H1 (cell line): Measurements from ENCODE around the gene GGCX. TPM values are rescaled to one million over a fixed set of nuclear protein-coding genes. Genes with fewer than 3 reads are reported as not detected.

Experiments used
- CTCF ChIA-PET: fragments of 300-600 bp; sonication (Branson Sonifier 250); formaldehyde crosslinking; loops from one replicate; lab custom pipeline; 2021; ENCODE audit not compliant: partially characterized antibody; lab: Charles Lee
- POLR2A ChIA-PET: fragments of 300-600 bp; sonication (Branson Sonifier 250); formaldehyde crosslinking; loops from one replicate; lab custom pipeline; 2021; ENCODE audit warnings: inconsistent platforms; ENCODE audit not compliant: partially characterized antibody; lab: Charles Lee
- DNase-seq, 2 experiments: peaks; one replicate each; pipeline versions ENCODE4 v3.0.0 to v3.0.0-alpha.2; 2010 to 2022; ENCODE audit warnings: low spot score in 2 of 2, low read depth in 1 of 2, mixed read lengths in 1 of 2
- FAIRE-seq: peaks from 2 replicates; lab custom pipeline; 2011; peaks lifted over from hg19 to GRCh38; lab: Jason Lieb, UNC
- H2AFZ ChIP-seq: 2 replicates; pipeline ENCODE4 v1.8.1; 2012; ENCODE audit warnings: low read length, inconsistent platforms
- H2AK5ac ChIP-seq: 2 replicates; pipeline ENCODE4 v1.6.1; 2013; ENCODE audit warnings: low read depth, low read length
- H2BK120ac ChIP-seq: replicated peaks from 2 replicates; pipeline ENCODE3; 2013; ENCODE audit warnings: low read depth, low read length, inconsistent platforms
- H2BK12ac ChIP-seq: 2 replicates; pipeline ENCODE4 v1.6.1; 2013; ENCODE audit warnings: low read depth, low read length
- H2BK15ac ChIP-seq: 2 replicates; pipeline ENCODE4 v1.6.1; 2013; ENCODE audit warnings: low read length
- H2BK20ac ChIP-seq: 2 replicates; pipeline ENCODE4 v1.6.1; 2013; ENCODE audit warnings: low read length
- H2BK5ac ChIP-seq: 2 replicates; pipeline ENCODE4 v1.6.1; 2013; ENCODE audit warnings: low read depth, low read length
- H3K14ac ChIP-seq: 2 replicates; pipeline ENCODE4 v1.6.1; 2013; ENCODE audit warnings: inconsistent platforms; ENCODE audit not compliant: insufficient read length
- H3K18ac ChIP-seq: 2 replicates; pipeline ENCODE4 v1.6.1; 2013; ENCODE audit warnings: low read length; ENCODE audit errors: extremely low read depth
- H3K23ac ChIP-seq: 2 replicates; pipeline ENCODE4 v1.6.1; 2013; ENCODE audit warnings: inconsistent platforms; ENCODE audit not compliant: insufficient read length
- H3K23me2 ChIP-seq: 2 replicates; pipeline ENCODE4 v1.6.1; 2013; ENCODE audit warnings: low read depth, low read length
- H3K27ac ChIP-seq: 2 replicates; pipeline ENCODE4 v1.6.1; 2011; ENCODE audit warnings: low read depth, low read length, inconsistent platforms
- H3K27me3 ChIP-seq, 4 experiments: replicated peaks in 1 of 4; 1 replicate in 1 of 4; 2 replicates in 3 of 4; pipeline versions ENCODE4 v1.6.1 to v1.8.1; 2011 to 2013; ENCODE audit warnings: low read length in 3 of 4, mild to moderate bottlenecking in 3 of 4, inconsistent platforms in 2 of 4, mixed read lengths in 2 of 4, moderate library complexity in 1 of 4; ENCODE audit not compliant: control insufficient read depth in 3 of 4, insufficient read depth in 3 of 4; ENCODE audit errors: extremely low read depth in 1 of 4
- H3K36me3 ChIP-seq, 4 experiments: 2 replicates each; pipeline versions ENCODE4 v1.6.1 to v1.8.1; 2011 to 2013; ENCODE audit warnings: mild to moderate bottlenecking in 4 of 4, low read length in 3 of 4, moderate library complexity in 2 of 4, control low read depth in 1 of 4, inconsistent platforms in 1 of 4; ENCODE audit not compliant: insufficient read depth in 4 of 4, control insufficient read depth in 2 of 4
- H3K4ac ChIP-seq: replicated peaks from 2 replicates; pipeline ENCODE3; 2013; ENCODE audit warnings: low read length, low read depth, mixed read lengths, inconsistent platforms; ENCODE audit not compliant: insufficient read length
- H3K4me1 ChIP-seq, 4 experiments: replicated peaks in 1 of 4; 1 replicate in 1 of 4; 2 replicates in 3 of 4; pipeline versions ENCODE4 v1.6.1 to v1.8.1; 2011 to 2013; ENCODE audit warnings: low read length in 3 of 4, inconsistent platforms in 2 of 4, mixed read lengths in 1 of 4; ENCODE audit not compliant: insufficient read depth in 4 of 4, control insufficient read depth in 3 of 4
- H3K4me2 ChIP-seq, 2 experiments: 2 replicates each; pipeline versions ENCODE4 v1.6.1 to v1.8.1; 2011 to 2013; ENCODE audit warnings: low read depth in 2 of 2, low read length in 2 of 2, control low read depth in 1 of 2, inconsistent platforms in 1 of 2, mild to moderate bottlenecking in 1 of 2; ENCODE audit not compliant: insufficient read depth in 1 of 2
- H3K4me3 ChIP-seq, 4 experiments: fragments of 200-600, 300-600 bp in 1 of 4; sonication (generic), shearing (Covaris generic), sonication (Bioruptor Twin) in 1 of 4; 2 replicates each; pipeline versions ENCODE4 v1.5.1 to v1.8.1; 2011 to 2016; ENCODE audit warnings: low read length in 4 of 4, low read depth in 3 of 4, control low read depth in 2 of 4, inconsistent platforms in 2 of 4, mild to moderate bottlenecking in 2 of 4, mixed read lengths in 1 of 4, moderate library complexity in 1 of 4; ENCODE audit not compliant: insufficient read depth in 2 of 4; ENCODE audit errors: extremely low read depth in 1 of 4
- H3K56ac ChIP-seq: replicated peaks from 2 replicates; pipeline ENCODE3; 2013; ENCODE audit warnings: low read depth, mild to moderate bottlenecking, mixed read lengths, low read length, inconsistent platforms; ENCODE audit not compliant: insufficient read length
- H3K79me1 ChIP-seq: 2 replicates; pipeline ENCODE4 v1.6.1; 2013; ENCODE audit warnings: low read depth, low read length, control low read depth
- H3K79me2 ChIP-seq, 2 experiments: 2 replicates each; pipeline versions ENCODE4 v1.6.1 to v1.8.1; 2012 to 2013; ENCODE audit warnings: low read length in 2 of 2, mild to moderate bottlenecking in 2 of 2, inconsistent platforms in 1 of 2; ENCODE audit not compliant: insufficient read depth in 2 of 2, control insufficient read depth in 1 of 2
- H3K9ac ChIP-seq, 4 experiments: replicated peaks in 1 of 4; 1 replicate in 1 of 4; 2 replicates in 3 of 4; pipeline versions ENCODE4 v1.6.1 to v1.8.1; 2011 to 2013; ENCODE audit warnings: low read depth in 3 of 4, low read length in 3 of 4, control low read depth in 2 of 4, mild to moderate bottlenecking in 2 of 4, moderate library complexity in 2 of 4, inconsistent platforms in 1 of 4; ENCODE audit errors: extremely low read depth in 1 of 4
- H3K9me3 ChIP-seq, 2 experiments: 2 replicates each; pipeline versions ENCODE4 v1.6.1 to v1.8.1; 2012 to 2013; ENCODE audit warnings: mild to moderate bottlenecking in 2 of 2, moderate library complexity in 2 of 2, control low read depth in 1 of 2, inconsistent platforms in 1 of 2, low read depth in 1 of 2, low read length in 1 of 2, mixed read lengths in 1 of 2; ENCODE audit not compliant: insufficient read depth in 2 of 2
- H4K20me1 ChIP-seq, 2 experiments: replicated peaks in 1 of 2; 2 replicates each; pipeline versions ENCODE3 to v1.8.1; 2011 to 2013; ENCODE audit warnings: inconsistent platforms in 2 of 2, low read length in 2 of 2, mild to moderate bottlenecking in 1 of 2; ENCODE audit not compliant: insufficient read depth in 2 of 2, control insufficient read depth in 1 of 2
- H4K5ac ChIP-seq: 2 replicates; pipeline ENCODE4 v1.6.1; 2013; ENCODE audit warnings: low read length, low read depth, mixed read lengths, inconsistent platforms; ENCODE audit not compliant: insufficient read length
- H4K8ac ChIP-seq: 2 replicates; pipeline ENCODE4 v1.8.0; 2013; ENCODE audit warnings: mild to moderate bottlenecking, moderate library complexity, low read length, inconsistent platforms; ENCODE audit not compliant: insufficient read depth; ENCODE audit errors: extremely low read depth
- H4K91ac ChIP-seq: replicated peaks from 2 replicates; pipeline ENCODE3; 2013; ENCODE audit warnings: low read length, mixed read lengths, inconsistent platforms; ENCODE audit not compliant: insufficient read length
- ASH2L ChIP-seq: fragments of 200-600, 300-600 bp; sonication (generic); IDR thresholded peaks from one replicate; pipeline ENCODE4 v1.7.1; 2017; ENCODE audit warnings: low read length
- BACH1 ChIP-seq: IDR thresholded peaks from 2 replicates; pipeline ENCODE4 v1.6.1; 2012; ENCODE audit warnings: low read length, improper control_type of control experiment
- EP300 ChIP-seq, 2 experiments: IDR thresholded peaks; 1 replicate in 1 of 2; 2 replicates in 1 of 2; pipeline ENCODE4 v1.6.1; 2011 to 2012; ENCODE audit warnings: low read depth in 2 of 2, low read length in 2 of 2, mild to moderate bottlenecking in 2 of 2, borderline replicate concordance in 1 of 2, inconsistent platforms in 1 of 2, moderate library complexity in 1 of 2
- EZH2 ChIP-seq: fragments of 200-600 bp; sonication (generic); IDR thresholded peaks from 2 replicates; pipeline ENCODE4 v1.7.1; 2012; ENCODE audit warnings: low read depth, mild to moderate bottlenecking, moderate library complexity, low read length, inconsistent platforms; ENCODE audit not compliant: severe bottlenecking
- JUN ChIP-seq: IDR thresholded peaks from 2 replicates; pipeline ENCODE4 v1.6.1; 2011; ENCODE audit warnings: low read depth, mild to moderate bottlenecking, improper control_type of control experiment, low read length
- NANOG ChIP-seq: IDR thresholded peaks from 2 replicates; pipeline ENCODE4 v1.6.1; 2011; ENCODE audit warnings: low read length, low read depth, mild to moderate bottlenecking, inconsistent platforms; ENCODE audit not compliant: insufficient read depth, poor library complexity, severe bottlenecking
- PHF8 ChIP-seq: fragments of 200-600 bp; sonication (generic); conservative IDR thresholded peaks from 2 replicates; pipeline ENCODE4 v1.7.1; 2012; ENCODE audit warnings: low read depth, mild to moderate bottlenecking, inconsistent platforms, low read length, moderate library complexity
- POU5F1 ChIP-seq: IDR thresholded peaks from 2 replicates; pipeline ENCODE4 v1.6.1; 2011; ENCODE audit warnings: low read depth, mild to moderate bottlenecking, low read length, moderate library complexity
- RFX5 ChIP-seq: IDR thresholded peaks from 2 replicates; pipeline ENCODE4 v1.6.1; 2011; ENCODE audit warnings: low read depth, low read length, improper control_type of control experiment, borderline replicate concordance
- SRF ChIP-seq: IDR thresholded peaks from 2 replicates; pipeline ENCODE4 v1.6.1; 2011; ENCODE audit warnings: mild to moderate bottlenecking, low read depth, low read length, moderate library complexity
- SUZ12 ChIP-seq: fragments of 200-600 bp; sonication (generic); IDR thresholded peaks from 2 replicates; pipeline ENCODE4 v1.6.1; 2012; ENCODE audit warnings: mild to moderate bottlenecking, inconsistent platforms, low read length, moderate library complexity, mixed read lengths
- TAF1 ChIP-seq: IDR thresholded peaks from 2 replicates; pipeline ENCODE4 v1.6.1; 2011; ENCODE audit warnings: mild to moderate bottlenecking, low read depth, low read length
- whole genome bisulfite sequencing, 2 experiments: shearing (Covaris generic) in 1 of 2; methylation state at CpG; one replicate each; pipeline versions ENCODE4 v1.1.6 to v1.1.7; 2013 to 2015; ENCODE audit warnings: low lambda C conversion rate in 2 of 2, mixed read lengths in 2 of 2, inconsistent platforms in 1 of 2, low coverage in 1 of 2, missing lambda C conversion rate in 1 of 2; ENCODE audit not compliant: insufficient replicate concordance in 2 of 2, insufficient coverage in 1 of 2, insufficient read length in 1 of 2; ENCODE audit errors: extremely low coverage in 1 of 2, missing lambda C conversion rate in 1 of 2; 5-methylcytosine and 5-hydroxymethylcytosine counted together
- polyA plus RNA-seq, 7 experiments: library from polyadenylated mRNA; depleted of rRNA in 3 of 7; stranded (reverse) in 5 of 7; unstranded in 2 of 7; fragments of >200 nt in 5 of 7; fragments of 200-250 nt in 2 of 7; gene quantifications; 1 replicate in 5 of 7; 2 replicates in 1 of 7; 4 replicates in 1 of 7; pipeline versions ENCODE4 v1.2.1 to v1.2.3, GENCODE V29; 2011 to 2013; ENCODE audit warnings: missing spikeins in 2 of 7, mixed read lengths in 2 of 7
- total RNA-seq: library from RNA; stranded (reverse); fragmentation: NEBNext Ultra II Directional; extraction: Animal tissue kit (Norgen Biotek cat#: 25700); gene quantifications from 2 replicates; pipeline ENCODE4 v1.2.1, GENCODE V29; 2021
- TF ChIP-seq, protein P1 (sequence below): IDR thresholded peaks from 2 replicates; pipeline ENCODE4 v1.6.1; 2011; ENCODE audit warnings: low read depth, mild to moderate bottlenecking, low read length; ENCODE audit not compliant: insufficient read depth

The GGCX gene
- total and polyA plus RNA-seq, 2 of the 8 experiments (the other 6 are each of a cell fraction or from before 2014, with no cell fraction given): 29.4 to 33.8 TPM

GRCh38 chr2:85557130-85557529, 4.2 kb downstream of the GGCX start:
- Histone ChIP-seq H3K4me1 (no peaks in the 10 kb centered on the region), H2BK20ac (no peak overlapping the region), H3K79me2 (peaks cover 0 to 18% of the 10 kb centered on the region in 2 experiments; a peak in 2 of 4 replicates), H3K9me3 (no peaks in the 10 kb centered on the region), H4K20me1 (no peaks in the 10 kb centered on the region), H3K36me3 (peaks cover 12 to 33% (median 25%) of the 10 kb centered on the region in 4 experiments), H3K79me1 (0 out of 2 replicates have a peak, but pooled peaks cover 4% of the 10 kb centered on the region), H3K9ac (no peak overlapping the region), H4K91ac (no peak overlapping the region), H3K56ac (no peak overlapping the region), H3K18ac (no peak overlapping the region), H3K23me2 (peaks cover 5% of the 10 kb centered on the region), H3K4me3 (no peak overlapping the region), H4K5ac (no peak overlapping the region), H3K27ac (no peak overlapping the region), H2BK12ac (no peak overlapping the region), H2BK15ac (no peak overlapping the region), H2AFZ (no peak overlapping the region), H4K8ac (no peak overlapping the region), H3K4me2 (no peak overlapping the region), H3K23ac (no peak overlapping the region), H2BK5ac (no peak overlapping the region), H3K14ac (no peak overlapping the region), H3K4ac (no peak overlapping the region), H3K27me3 (no peaks in the 10 kb centered on the region), H2AK5ac (no peak overlapping the region), H2BK120ac (no peak overlapping the region)
- POLR2A ChIA-PET: interaction anchor here (0.9 to 38.6 kb wide), 3 partner anchors 16 to 125 kb away, joined by 4 to 1889 read pairs (median 803); partner anchors contain the start of genes CAPG, MAT2A and SH2D6
- FAIRE-seq (no peak), DNase-seq (no peak)
- 90% methylated on average over 5 of the region's 5 CpGs; no CpG with 5 or more reads in 1 of the 2 experiments for WGBS, 2 experiments
- CTCF ChIA-PET: interaction anchor here (1.1 to 10.1 kb wide), 8 partner anchors 12 to 225 kb away, joined by 3 to 259 read pairs (median 4); partner anchors contain the start of genes MAT2A and SH2D6
- TF ChIP-seq SUZ12 (no peak), ASH2L (no peak), PHF8 (no peak), EP300 (IDR thresholded peaks at IDR 0.05; ENCODE audit: borderline replicate concordance in 1 of 2, low read depth in 2 of 2, low read length in 2 of 2) (no peak), NANOG (no peak), TAF1 (no peak), SRF (no peak), POU5F1 (no peak), BACH1 (no peak), EZH2 (no peak), JUN (no peak), RFX5 (no peak)
- TF ChIP-seq, protein P1, sequence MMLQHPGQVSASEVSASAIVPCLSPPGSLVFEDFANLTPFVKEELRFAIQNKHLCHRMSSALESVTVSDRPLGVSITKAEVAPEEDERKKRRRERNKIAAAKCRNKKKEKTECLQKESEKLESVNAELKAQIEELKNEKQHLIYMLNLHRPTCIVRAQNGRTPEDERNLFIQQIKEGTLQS: no peak
